Measurements from ENCODE around the gene SLC4A11. TPM values are rescaled to one million over a fixed set of nuclear protein-coding genes. Genes with fewer than 3 reads are reported as not detected.
"Not testable (repeated sequence)": the region's sequence is repeated elsewhere in the genome, so short reads cannot be mapped to it uniquely, and the experiment has no call there.

Gene SLC4A11
- total RNA-seq, 1 donor from 2014 or later, result 0.59 TPM

DNA sequence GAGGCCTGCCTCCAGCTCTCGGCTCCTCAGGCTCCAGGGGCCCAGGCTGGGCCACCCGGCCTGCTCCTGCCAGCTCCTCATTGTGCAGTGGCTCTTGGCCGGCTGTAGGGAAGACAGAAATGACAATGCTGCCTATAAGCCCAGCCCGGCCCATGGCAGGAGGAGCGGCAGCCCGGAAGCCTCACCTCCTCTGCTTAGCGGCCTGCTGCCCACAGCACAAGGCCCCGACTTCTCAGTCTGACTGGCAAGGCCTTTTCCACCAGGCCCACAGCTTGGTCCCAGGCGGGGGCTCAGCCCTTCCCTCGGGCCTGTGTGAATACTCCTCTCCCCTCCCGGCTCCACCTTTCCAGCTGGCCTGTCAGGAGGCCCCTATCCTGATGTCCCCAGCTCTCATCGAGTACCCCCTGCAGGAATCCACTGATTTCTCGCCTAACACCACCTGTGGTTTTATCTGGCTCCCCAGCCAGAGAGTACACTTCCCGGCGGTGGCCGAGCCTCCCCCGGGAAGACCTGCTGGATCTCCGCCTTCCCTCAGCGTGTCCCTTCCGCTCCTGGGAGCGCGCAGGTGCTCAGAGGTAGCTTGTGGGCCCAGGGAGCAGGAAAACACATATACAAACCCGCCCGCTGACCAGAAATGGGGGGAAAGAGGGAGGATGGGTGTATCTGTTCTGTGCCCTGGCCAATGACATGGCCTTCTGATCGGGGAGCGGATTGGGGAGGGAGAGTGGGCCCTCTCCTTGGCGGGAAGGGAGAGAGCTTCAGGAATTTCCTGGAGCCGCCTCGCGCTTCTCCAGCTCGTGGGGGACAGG, 35.5 kb downstream of the SLC4A11 start:
- DNase-seq, result no peak

DNA sequence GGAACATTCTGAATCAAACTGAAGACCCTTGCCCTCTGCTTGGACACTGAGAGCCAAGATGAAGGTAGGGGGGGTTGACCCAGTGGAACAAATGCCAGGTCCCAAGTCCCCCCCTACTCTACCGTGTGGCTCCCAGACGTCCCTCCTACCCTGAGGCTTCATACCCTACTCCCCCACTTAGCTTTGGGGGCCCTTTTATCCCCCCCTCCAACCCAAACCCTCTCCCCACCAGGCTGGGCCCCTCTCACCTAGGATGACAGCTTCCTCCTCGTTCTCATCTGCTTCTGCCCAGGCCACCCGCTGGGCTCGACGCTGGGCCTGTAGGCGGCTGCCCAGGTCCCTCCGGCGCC, 36.0 kb downstream of the SLC4A11 start:
- DNase-seq, result no peak

DNA sequence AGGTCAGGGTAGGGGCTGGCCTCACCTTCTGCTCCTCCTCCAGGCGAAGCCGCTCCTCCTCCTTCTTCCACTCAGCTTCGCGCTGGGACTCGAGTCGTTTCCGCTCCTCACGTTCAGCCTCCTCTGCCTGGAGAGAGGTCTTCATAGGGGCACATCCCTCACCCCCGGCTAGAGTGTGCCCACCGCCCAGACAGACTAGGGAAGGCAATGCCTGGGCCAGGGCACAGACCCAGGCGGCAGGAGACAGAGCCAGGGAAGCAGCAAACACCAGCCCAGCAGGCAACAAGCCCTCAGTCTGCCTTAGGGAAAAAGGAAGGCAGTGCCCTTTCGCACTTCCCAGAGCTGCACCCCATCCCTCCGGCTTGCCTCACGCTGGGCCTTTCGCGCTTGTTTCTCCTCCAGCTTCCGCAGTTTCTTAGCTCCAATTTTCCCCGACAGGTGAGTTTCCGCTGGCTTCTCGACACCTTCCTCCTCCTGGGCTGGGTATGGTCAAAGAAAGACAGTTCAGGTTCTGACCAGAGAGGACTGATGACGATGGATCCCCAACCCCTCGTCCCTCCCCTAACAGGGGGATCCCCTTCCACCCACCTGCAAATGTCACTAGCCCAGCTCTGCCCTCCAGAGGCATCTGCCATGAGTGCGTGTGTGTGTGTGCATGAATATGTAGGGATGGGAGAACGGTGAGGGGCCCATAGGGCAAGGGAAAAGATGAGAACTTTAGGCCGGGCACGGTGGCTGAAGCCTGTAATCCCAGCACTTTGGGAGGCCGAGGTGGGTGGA, 38.8 kb downstream of the SLC4A11 start:
- no peak for DNase-seq

DNA sequence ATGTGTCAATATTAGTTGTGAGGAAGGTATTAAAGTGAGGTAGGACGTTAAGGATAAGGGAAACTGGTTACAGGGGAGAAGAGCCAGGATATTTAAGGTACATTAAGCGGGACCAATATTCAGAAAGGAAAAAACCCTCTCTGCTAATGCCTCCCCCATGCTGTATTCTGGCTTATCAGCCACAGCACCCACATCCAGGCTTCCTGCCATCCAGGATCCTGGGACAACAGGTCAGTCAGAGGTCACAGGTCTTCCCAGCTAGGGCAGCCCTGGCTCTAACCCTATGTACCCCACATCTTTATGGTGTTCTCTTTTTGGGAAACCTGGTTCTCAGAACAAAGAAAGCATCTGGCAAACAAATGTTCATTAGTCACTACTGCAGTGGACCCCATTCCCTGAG, 39.8 kb downstream of the SLC4A11 start:
- no peak for DNase-seq

DNA sequence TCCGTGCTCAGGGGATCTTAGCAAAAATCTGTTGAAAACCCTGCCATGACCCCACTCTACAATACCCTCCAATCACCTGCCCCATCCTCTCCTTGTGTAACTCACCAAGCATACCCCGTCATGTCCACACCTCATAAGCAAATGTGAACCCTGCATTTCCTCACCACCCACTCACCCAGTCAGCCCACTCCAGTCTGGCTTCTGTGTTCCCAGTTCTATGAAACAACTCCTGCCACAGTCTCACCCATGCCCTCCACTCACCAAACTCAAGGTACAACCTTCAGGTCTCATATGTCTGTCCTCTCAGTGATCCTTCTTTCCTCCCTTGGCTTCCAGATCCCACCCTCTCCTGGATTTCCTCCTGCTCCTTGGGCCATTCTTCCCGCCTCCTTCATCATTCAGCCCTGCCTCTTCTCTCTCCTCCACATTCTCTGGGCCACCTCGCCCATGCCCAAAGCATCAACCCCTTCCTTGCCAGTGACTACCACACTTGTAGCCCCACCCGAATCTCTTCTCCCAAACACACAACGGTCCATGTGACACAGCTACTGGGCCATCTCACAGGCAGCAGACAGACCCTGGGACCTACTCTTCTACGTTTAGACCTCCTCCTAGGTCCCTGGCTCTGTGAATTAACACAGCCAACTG, 43.3 kb downstream of the SLC4A11 start:
- no peak for DNase-seq

DNA sequence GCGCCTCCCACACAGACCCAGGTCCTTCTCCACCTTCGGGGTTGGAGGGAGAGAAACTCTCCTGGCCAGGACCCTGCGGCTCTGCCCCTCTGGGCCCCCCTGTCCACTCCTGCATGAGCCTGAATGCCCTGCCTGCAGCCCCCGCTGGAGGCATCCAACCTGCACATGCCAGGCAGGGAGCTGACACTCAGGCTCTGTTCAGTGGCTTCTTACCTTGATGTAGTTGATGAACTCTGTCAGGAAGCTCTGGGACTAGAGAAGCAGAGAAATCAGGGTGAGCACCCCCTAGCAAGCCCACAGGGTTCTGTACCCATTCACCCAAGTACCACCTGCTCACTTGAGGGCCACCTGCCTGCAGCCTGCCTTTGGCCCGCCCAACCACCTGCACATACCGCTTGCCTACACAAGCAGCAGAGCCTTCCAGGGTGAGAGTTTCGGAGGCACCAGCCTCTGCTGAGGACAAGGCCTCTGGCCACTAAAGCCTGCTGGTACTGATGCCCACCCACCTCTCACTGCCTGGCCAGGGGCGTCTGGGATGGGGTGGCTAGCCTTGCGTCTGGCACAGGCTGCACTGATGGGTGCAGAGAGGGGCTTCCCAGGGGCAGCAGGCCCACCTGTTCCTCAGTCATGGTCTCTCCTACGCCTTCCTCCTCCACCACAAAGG, 44.2 kb downstream of the SLC4A11 start:
- DNase-seq, result no peak

DNA sequence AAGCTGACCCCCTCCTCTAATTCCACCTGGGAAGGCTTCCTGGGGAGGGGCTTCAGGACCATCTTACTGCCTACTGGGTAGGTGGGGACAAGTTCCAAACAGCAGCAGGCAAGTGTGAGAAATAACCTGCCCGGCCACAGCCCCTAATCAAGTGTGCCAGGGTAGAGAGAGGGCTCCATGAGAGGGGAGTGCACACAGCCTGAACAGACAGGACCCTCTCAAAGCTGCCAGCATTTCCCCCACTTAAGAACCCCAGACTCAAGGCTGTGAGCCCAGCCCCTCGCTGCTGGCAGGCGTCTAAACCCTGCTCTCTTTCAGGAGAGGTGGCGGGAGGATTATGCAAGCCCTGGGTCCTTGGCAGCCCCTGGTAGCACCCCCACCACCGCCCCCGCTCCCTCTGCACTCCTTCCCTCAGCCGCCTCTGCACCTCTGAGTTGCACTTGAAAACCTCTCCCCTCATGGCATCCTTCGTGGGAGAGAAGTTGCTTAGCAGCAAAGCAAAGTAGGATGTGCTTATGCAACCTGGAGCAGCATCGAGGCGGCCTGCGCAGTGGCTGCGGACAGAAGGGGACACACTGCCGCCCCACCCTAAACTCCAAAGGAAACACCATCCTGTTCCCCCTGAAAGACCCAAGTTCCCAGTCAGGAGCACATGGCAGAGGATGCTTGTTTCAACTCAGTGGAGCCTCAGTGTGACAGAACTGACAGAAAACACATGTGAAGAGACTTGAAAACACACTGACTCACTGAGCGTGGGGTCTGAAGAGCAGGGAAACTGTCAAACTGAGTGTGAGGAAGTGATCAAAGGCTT, 45.0 kb downstream of the SLC4A11 start:
- no peak for DNase-seq

DNA sequence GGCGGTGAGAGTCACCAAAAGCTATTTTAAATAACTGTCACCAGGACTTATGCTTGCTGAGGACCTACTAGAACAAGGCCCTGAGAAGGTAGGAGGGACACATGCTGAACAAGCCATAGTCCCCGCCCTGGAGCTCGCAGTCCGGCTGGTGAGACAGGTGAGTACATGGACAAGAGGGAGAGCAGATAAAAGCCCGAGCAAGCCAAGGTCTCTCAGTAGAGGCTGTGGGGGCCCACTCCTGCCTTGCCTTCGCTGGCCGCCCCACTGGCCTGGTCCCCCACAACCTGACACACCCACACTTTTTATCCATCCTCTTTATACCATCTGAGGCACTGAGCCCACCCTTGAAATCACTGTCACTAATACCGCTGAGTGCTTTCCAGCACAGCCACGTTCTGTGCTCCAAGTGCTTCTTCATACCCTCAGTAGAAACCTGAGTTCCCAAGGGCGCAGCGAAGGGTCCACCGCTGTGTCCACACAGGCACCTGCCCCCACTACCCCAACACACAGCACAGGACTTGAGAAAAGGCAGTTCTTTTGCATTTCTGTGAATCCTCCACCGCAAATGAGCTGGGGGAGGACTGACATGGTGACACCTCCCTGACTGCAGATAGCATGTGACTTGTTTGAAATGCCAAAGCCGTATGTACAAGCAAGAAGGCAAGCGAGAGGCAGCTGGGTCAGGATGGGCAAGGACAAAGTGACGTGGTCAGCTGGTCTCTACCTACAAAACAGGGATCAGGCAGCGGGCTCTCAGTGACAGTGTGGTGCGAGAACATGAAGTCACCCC, 46.6 kb downstream of the SLC4A11 start:
- DNase-seq, result no peak

DNA sequence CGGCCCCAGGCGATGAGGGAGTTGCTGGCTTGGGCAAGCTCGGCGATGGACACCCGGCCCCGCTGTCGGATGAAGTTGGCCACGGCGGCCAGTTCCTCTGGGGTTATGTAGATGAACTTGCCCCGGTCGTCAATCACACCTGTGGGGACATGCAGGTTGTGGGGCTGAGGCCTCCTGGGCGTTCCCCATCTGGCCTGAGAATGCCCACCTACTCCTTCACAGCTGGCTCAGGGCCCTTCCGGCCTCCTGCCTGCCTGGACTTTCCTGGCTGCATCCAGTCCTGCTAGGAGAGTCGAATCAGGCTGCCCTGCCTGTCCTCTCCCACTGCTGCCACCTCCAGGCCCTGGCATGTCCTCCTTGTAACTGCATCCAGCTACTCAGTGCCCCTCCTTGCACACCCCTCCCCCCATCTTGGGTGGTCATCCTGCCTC, 48.3 kb downstream of the SLC4A11 start:
- no peak for DNase-seq

DNA sequence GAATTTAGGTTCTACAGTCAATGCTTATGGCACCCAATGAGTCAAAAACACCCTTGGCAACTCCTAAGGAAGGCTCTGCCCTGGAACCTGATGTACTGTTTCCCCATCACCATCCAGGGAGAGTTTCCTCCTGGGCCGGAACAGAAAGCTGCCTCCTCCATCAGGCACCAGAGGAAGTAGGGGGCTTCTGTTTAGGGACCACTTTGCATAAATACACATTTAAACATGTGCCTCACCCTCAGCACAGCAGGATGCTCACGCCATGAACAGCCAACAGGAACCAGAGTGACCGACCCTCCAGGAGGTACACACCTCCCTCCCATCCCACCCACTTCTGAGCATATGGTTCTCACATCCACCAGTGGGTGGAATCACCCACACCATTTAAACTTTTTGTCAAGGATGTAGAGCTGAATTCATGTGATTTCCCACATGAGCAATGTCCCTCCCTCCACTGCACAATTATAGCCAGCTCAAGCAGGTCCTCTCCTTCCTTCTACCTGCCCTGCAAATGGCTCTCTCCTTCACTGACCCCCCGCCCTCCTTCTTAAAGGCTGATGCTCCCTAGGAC, 49.3 kb downstream of the SLC4A11 start:
- no peak for DNase-seq

DNA sequence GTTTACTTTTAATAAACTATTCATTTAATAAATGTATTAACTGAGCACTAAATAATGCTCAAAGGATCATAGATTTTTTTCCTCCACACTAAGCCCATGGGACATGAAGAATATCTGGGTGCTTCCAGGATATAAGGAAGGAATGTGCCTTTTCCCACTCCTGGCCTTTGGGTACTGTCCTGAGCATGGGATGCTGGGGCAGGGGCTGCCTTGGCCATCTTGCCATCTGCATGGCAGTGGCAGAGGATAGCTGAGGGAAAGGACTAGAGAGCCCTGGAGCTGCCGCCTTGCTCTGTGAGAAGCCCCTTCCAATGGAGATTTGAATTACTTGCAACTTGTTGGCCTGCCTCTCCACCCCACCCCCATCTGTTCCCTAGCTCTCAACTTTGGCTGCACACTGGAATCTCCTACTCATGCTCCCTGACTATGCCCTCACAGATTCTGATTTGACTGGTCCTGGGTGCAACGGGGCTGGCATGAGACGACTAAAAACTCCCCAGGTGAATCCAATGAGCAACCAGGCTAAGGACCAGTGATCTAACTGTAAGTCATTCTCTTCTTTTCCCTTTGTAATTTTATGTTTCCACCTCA, 50.1 kb downstream of the SLC4A11 start:
- no peak for DNase-seq

DNA sequence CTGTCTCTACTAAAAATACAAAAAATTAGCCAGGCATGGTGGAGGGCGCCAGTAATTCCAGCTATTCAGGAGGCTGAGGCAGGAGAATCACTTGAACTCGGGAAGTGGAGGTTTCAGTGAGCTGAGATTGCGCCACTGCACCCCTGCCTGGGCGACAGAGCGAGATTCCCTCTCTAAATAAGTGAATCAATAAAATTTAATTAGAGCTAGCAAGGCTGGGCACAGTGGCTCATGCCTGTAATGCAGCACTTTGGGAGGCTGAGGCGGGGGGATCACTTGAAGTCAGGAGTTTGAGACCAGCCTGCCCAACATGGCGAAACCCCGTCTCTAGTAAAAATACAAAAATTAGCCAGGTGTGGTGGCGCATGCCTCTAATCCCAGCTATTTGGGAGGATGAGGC, 51.1 kb downstream of the SLC4A11 start:
- not testable (repeated sequence) for DNase-seq

DNA sequence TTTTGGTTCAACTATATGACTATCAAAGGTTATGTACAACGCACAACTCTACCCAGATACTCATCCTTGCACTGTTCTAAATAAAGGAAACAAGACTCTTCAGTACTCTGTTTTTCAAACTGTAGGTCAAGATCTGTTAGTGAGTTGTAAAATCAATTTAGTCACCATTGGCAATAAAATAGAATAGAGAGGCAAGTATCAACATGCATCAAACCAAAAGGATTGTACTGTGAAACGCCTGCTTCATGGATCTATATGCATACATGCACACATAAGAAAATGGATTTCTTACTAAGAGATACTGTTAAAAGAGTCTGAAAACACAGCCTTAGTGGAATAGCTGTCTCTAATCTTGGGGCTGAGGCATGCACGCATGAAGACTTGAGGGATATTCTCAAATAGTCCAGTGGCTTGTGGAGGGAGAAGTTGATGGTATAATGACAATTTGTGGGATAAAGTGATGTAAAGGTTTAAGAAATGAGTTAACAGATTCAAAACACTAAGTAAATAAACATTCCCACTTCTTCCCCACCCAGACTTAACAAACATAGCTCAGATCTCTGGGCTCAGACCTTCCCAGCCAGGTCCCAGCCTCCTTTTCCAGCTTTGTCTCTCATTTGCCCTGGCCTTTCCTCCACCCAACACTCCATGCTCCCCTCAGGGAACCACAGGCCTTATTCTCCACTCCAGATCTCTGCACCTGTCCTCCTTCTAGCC, 54.9 kb downstream of the SLC4A11 start:
- DNase-seq, result no peak

DNA sequence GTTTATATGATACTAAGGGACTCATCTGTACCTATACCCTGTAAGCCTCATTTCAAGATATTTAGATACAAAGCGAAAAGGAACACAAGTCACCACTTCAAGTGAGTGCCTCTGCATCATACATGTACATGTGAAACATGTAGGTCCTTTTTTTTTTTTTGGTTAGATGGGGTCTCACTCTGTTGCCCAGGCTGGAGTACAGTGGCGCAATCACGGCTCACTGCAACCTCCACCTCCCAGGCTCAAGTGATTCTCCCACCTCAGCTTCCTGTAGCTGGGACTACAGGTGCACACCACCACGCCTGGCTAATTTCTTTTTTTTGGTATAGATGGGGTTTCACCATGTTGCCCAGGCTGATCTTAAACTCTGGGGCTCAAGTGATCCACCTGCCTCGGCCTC, 56.6 kb downstream of the SLC4A11 start:
- DNase-seq, result not testable (repeated sequence)

DNA sequence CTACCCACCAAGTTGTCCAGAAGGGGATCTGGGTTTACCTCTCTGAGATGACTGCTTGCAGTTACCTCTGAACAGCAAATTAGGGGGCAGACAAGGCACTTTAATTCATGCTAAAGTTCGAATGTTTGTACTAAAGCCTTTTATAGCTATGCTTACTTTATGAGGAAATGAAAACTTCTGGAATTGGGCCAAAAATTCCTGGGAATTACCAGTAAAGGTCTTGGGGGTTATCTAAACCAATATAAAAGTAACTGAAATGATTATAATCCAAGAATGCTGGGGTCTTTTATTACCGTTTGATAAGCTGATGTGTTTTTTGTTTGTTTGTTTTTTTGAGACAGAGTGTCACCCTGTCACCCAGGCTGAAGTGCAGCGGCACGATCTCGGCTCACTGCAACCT, 57.7 kb downstream of the SLC4A11 start:
- DNase-seq, result no peak

DNA sequence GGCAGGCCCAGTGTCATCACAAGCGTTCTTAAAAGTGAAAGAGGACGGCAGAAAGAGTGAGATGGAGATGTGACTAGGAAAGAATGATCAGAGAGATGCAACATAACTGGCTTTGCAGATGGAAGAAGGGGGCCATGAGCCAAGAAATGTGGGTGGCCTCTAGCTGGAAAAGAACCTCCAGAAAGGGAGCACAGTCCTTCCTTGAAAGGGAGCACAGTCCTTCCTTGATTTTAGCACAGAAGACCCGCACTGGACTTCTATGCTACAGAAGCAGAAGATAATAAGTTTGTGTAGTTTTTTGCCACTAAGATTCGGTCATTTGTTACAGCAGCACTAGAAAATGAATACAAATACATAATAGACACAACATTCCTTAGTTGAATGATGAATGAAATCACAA, 58.7 kb downstream of the SLC4A11 start:
- no peak for DNase-seq

DNA sequence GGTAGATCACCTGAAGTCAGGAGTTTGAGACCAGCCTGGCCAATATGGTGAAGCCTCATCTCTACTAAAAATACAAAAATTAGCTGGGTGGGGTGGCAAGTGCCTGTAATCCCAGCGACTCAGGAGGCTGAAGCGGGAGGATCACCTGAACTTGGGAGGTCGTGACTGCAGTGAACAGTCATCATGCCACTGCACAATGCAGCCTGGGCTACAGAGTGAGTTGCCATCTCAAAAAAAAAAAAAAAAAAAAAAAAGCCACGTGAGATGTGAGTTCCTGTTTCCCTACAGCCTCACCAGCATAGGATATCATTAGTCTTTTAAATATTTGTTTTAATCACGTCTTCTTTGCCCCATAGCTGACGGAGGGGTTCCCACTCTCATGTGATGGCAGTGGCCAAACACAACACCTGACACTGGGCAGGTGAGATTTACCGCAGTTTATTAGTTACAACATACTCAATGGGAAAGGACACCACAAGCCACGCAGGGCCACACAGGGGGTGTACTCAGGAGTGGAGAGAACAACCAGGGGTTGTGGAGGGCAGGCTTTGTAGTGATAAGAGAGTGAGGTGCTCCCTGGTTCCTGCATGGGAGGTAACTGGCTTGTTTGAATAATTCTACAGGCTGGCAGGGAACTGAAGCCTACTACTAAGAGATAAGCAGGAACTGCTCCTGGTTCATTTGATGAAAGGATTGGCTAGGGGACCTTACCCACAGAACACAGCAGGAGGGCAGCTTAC, 61.1 kb downstream of the SLC4A11 start:
- no peak for DNase-seq

All from skin of body (tissue), 2 donors.